Brain microvascular endothelial cell (primary cell): Measurements from ENCODE around the gene FAM3D.
A peak's percentile ranks its signal among the peaks of the same experiment; 100 is the strongest.

ENCODE experiments used
- DNase-seq: peaks from one replicate; pipeline ENCODE4 v3.0.0-alpha.2; 2020
- H3K27ac ChIP-seq: fragments of 250-450 bp; sonication (Bioruptor Pico); 2 replicates; pipeline ENCODE4 v1.5.1; 2020; ENCODE audit warnings: mild to moderate bottlenecking, moderate library complexity
- H3K27me3 ChIP-seq: fragments of 250-450 bp; sonication (Bioruptor Pico); replicated peaks from 2 replicates; pipeline ENCODE4 v1.5.1; 2020; ENCODE audit warnings: mild to moderate bottlenecking
- H3K36me3 ChIP-seq: fragments of 250-450 bp; sonication (Bioruptor Pico); replicated peaks from 2 replicates; pipeline ENCODE4 v1.5.1; 2020; ENCODE audit warnings: mild to moderate bottlenecking
- H3K4me3 ChIP-seq: 2 replicates; pipeline ENCODE4 v1.5.1; 2011; ENCODE audit warnings: low read depth, mild to moderate bottlenecking, control low read depth, low read length, moderate library complexity
- CTCF ChIP-seq: IDR thresholded peaks from 2 replicates; pipeline ENCODE4 v1.5.1; 2011; ENCODE audit warnings: low read depth, mild to moderate bottlenecking, moderate library complexity, low read length, control low read depth, inconsistent platforms; ENCODE audit errors: missing control alignments
- in situ Hi-C: cut with HindIII; loops from 2 replicates; pipeline ENCODE4 v1.10.0; 2017; ENCODE audit warnings: low sequenced_read_pairs, low pct_ligation_motif_present

FAM3D gene

GRCh38 chr3:58645726-58646125 lies 20.8 kb downstream of the FAM3D start:
- H3K27ac ChIP-seq: no peak overlapping the region
- in situ Hi-C loops: no loop called here
- DNase-seq: no peak
- no peak for TF ChIP-seq CTCF
- H3K4me3 ChIP-seq: no peak overlapping the region
- H3K36me3 ChIP-seq: no peaks in the 10 kb centered on the region
- no peaks in the 10 kb centered on the region for H3K27me3 ChIP-seq

- no peak for DNase-seq
- no peaks in the 10 kb centered on the region for H3K36me3 ChIP-seq
- no peak overlapping the region for H3K4me3 ChIP-seq
- no peak overlapping the region for H3K27ac ChIP-seq
- in situ Hi-C loops: no loop called here
- TF ChIP-seq CTCF: no peak
- no peaks in the 10 kb centered on the region for H3K27me3 ChIP-seq
These were observed 23.7 kb downstream of the FAM3D start for GRCh38 chr3:58642846-58643245.

GRCh38 chr3:58640700-58641372 lies 25.7 kb downstream of the FAM3D start:
- TF ChIP-seq CTCF: peak; percentile 96
- in situ Hi-C loops: no loop called here
- no peak overlapping the region for H3K4me3 ChIP-seq
- H3K36me3 ChIP-seq: no peaks in the 10 kb centered on the region
- H3K27me3 ChIP-seq: no peaks in the 10 kb centered on the region
- DNase-seq: peak; percentile 53
- no peak overlapping the region for H3K27ac ChIP-seq

GRCh38 chr3:58639842-58640241 lies 26.7 kb downstream of the FAM3D start:
- DNase-seq: no peak
- H3K27me3 ChIP-seq: no peaks in the 10 kb centered on the region
- in situ Hi-C loops: no loop called here
- no peaks in the 10 kb centered on the region for H3K36me3 ChIP-seq
- H3K4me3 ChIP-seq: no peak overlapping the region
- no peak for TF ChIP-seq CTCF
- no peak overlapping the region for H3K27ac ChIP-seq

GRCh38 chr3:58639001-58639400 lies 27.6 kb downstream of the FAM3D start:
- in situ Hi-C loops: no loop called here
- H3K27ac ChIP-seq: no peak overlapping the region
- DNase-seq: no peak
- no peak overlapping the region for H3K4me3 ChIP-seq
- no peaks in the 10 kb centered on the region for H3K36me3 ChIP-seq
- no peaks in the 10 kb centered on the region for H3K27me3 ChIP-seq
- TF ChIP-seq CTCF: no peak

GRCh38 chr3:58638591-58638990 lies 28.0 kb downstream of the FAM3D start:
- DNase-seq: no peak
- Histone ChIP-seq H3K36me3 (no peaks in the 10 kb centered on the region), H3K27ac (no peak overlapping the region), H3K27me3 (no peaks in the 10 kb centered on the region), H3K4me3 (no peak overlapping the region)
- TF ChIP-seq CTCF: no peak
- in situ Hi-C loops: no loop called here
